Astrocyte (in vitro differentiated cells and primary cell): ENCODE measurements around the gene MMAB.

Experiments
- EZH2 ChIP-seq: IDR thresholded peaks from 2 replicates; pipeline ENCODE4 v1.6.1; 2012; ENCODE audit warnings: mild to moderate bottlenecking, low read length, inconsistent platforms; ENCODE audit not compliant: insufficient read depth
- TF ChIP-seq, protein P1 (sequence below): IDR thresholded peaks from 2 replicates; pipeline ENCODE4 v1.5.1; 2011; ENCODE audit warnings: low read depth, mild to moderate bottlenecking, inconsistent platforms, low read length, moderate library complexity; ENCODE audit not compliant: insufficient read depth

DNA sequence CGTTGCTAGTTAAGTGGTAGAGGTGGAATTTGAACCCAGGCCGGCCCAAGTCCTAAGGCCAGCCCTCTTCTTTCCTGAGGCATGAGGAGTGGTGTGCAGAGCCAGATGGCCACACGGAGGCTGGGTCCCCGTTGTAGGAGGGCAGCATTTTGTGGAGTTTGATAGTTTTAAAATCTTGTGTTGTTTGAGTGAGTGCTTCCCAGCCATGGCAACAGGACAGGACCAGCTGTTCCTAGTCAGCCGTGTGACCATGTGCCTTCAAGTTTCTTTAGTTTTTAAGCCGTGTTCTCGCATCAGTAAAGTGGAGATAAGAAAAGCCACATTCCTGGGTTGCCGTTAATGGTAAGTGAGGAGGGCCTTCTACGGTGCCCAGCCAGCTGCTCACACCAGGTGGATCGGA lies 51.5 kb downstream of the MMAB start:
- TF ChIP-seq, protein P1, sequence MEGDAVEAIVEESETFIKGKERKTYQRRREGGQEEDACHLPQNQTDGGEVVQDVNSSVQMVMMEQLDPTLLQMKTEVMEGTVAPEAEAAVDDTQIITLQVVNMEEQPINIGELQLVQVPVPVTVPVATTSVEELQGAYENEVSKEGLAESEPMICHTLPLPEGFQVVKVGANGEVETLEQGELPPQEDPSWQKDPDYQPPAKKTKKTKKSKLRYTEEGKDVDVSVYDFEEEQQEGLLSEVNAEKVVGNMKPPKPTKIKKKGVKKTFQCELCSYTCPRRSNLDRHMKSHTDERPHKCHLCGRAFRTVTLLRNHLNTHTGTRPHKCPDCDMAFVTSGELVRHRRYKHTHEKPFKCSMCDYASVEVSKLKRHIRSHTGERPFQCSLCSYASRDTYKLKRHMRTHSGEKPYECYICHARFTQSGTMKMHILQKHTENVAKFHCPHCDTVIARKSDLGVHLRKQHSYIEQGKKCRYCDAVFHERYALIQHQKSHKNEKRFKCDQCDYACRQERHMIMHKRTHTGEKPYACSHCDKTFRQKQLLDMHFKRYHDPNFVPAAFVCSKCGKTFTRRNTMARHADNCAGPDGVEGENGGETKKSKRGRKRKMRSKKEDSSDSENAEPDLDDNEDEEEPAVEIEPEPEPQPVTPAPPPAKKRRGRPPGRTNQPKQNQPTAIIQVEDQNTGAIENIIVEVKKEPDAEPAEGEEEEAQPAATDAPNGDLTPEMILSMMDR = no peak
- TF ChIP-seq EZH2 = no peak
